Amniotic stem cell (primary cell): ENCODE data around the gene TMEM200A.

Source experiments
- DNase-seq: peaks from one replicate; lab custom pipeline; 2025; lab: John Stamatoyannopoulos, UW

TMEM200A gene

DNA sequence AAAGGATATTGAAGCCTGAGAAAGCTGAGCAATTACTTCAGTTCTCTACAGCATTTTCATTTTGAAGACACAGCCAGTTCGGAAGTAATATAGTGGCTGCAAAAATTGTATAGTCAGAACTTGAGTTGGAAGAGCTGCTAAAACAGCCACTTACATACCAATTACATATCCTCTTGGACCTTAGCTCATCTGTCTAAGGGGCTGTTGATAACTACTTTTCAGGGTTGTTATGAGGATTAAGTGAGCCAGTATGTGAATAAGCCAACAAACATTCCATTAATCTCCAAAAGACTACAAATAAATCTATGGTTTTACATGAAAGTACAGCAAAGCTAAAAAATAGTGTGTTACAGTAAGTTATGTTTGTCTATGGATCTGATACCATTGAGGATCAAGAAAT, 59.7 kb downstream of the TMEM200A start:
- no peak for DNase-seq

- DNase-seq = no peak
Measured at GRCh38 chr6:130426066-130426721, 60.4 kb downstream of the TMEM200A start.

DNA sequence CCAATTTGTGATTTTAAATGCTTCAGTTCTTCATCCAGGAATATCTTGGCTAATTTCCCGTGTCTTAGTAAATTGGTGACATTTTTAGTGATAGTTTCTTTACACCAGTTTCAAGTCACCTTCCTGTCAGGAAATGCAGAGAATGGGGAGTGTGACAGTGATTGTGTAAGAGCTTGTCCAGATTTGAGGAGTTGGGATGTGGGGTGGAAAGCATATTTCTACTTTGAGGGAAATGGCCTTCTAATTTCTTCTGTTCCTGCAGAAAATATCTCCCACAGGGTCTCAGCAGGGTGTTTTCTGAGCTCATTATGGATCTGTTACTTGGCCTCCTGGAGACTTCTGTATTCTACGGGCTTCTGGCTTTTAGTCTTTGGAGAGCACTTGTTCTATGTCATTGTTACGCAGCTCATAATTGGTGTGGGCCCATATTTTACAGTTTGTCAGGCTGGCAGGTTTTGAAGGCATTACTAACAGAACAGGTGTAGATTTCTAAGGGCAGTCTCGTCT, 65.6 kb downstream of the TMEM200A start:
- DNase-seq = no peak

GRCh38 chr6:130432838-130433237, 67.0 kb downstream of the TMEM200A start:
- no peak for DNase-seq

DNA sequence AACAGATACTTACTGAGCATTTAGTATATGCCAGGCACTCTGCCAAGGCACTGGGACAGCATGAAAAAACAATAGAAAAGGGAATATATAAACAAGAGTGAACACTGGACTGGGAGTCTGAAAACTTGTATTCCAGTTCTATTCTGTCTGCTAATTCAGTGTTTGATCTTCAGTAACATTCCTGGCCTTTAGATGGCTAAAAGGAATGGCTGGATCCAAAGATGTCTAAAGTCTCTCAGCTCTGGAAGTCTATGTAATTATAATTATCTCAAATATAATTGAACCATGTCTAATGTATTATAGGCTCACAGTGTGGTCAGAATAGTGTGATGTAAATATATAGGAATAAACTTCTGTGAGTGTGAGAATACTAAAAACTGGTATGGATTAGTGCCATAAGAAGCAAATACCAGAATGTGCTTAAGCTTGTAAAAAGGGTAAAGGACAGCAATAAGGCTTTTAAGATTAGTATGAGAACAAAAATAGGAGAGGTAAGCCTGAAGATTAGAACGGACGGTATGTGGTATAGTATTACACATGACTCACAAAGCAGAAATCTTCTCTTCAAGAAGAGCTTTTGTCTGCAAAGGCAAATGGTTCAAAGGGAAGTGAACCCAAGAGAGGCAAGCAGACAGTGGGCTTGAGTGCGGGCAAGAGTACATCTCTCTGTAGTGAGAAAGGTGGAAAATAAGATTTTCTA, 68.5 kb downstream of the TMEM200A start:
- DNase-seq = no peak

DNA sequence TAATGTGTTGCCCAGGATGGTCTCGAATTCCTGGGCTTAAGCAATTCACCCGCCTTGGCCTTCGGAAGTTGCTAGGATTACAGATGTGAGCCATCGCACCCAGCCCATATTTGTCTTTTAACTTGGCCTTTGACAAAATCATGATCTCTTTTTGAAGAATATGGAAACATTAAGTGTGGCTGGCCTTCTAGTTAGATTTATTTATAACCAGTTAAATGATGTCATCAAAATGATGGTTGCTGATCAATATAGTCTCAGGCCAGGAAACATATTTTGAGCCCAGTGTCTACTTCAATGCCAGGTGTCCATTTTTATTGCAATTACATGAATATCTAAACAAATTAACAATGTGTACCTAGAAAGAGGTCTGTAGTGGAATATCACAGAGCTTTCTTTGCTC, 69.4 kb downstream of the TMEM200A start:
- DNase-seq = no peak

GRCh38 chr6:130437961-130438360, 72.1 kb downstream of the TMEM200A start:
- no peak for DNase-seq

DNA sequence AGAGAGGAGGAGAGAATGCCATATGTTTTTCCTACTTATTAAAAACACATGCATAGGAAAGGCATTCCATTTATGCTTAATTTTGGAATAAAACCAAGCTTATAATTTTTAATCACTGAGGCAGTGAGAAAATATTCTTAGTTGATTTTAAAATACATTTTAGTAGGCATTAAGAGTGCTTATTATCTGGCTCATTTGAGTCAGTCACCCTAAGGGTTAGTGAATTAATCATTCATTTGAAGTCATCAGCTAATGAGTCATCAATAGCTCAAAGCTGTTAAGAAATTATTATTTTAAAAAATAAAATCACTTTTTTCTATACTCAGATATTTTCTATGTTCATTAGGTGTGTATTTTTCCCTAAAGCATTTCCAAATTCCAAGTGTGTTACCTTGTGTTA, 81.6 kb downstream of the TMEM200A start:
- DNase-seq = no peak

- no peak for DNase-seq
Measured at GRCh38 chr6:130452336-130452735, 86.5 kb downstream of the TMEM200A start.

DNA sequence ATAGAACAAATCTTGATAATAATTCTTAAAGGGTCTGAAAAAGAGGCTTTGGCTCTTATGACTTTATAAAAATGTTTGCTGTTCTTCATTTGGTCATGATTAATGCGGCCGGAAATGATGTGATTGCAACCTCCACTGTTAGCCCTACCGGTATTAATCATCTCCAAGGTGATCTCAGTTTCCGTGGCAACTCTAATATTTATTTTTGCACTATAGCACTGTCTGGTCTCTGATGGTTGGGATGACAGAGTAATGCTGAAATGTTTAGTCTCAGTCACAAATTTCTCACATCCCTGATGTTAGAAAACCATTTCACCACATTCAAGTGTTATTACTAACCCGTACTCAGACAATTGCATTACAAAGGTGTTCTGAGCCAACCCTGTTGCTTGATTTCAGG, 87.4 kb downstream of the TMEM200A start:
- no peak for DNase-seq

DNA sequence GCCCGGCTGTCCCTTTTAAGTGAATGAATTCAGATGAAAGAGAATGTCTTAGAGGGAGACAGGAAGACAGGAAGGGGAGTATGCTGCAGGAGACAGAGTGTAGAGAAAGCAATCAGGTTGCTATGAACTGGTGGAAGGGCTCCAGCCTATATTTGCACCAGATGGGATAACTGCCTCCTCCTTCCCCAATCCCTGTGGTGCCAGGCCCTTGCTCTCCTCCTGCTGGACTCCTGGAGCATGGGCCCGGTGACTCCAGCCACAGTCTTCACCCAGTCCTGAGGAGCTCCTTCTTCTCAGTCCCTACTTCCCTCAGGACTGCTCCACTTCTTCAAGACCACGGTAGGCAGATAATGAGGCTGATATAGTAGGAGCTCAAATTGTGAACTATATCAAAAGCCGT, 91.8 kb downstream of the TMEM200A start:
- DNase-seq = no peak

DNA sequence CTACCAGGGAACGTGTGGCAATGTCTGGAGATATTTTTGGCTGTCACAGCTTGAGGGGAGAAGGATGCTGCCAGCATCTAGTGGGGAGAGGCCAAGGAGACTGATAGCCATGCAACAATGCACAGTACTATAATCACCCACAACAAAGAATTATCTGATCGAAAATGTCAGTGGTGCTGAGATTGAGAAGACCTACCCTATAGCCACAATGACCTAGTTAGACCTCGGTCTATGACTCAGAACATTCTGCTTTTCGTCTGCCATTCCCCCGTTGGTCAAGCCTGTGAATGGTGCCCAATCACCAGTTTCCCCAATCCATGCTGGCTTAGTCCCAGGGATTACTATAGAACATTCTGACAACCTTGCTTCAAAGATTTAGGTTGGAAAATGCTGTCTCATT, 93.5 kb downstream of the TMEM200A start:
- DNase-seq = no peak

DNA sequence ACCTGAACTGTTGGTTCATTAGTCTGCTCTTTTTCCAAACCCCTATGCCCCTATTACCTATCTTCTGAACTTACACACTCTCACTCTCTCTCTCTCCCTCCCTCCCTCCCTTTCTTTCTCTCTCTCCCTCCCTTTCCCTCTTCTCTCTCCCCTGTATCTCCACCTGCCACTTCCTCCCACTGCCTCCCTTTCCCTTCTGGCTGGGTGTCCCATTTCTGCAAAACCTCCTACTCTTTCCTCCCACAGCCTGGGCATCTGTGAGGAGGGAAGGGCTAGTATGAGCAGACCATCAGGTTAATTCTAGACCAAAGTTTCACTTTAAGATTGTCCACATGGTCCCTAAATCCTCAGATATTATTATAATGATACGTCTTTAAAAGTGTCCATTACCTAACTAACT, 95.1 kb downstream of the TMEM200A start:
- DNase-seq = no peak

GRCh38 chr6:130466052-130466747, 100.4 kb downstream of the TMEM200A start:
- DNase-seq = no peak

- DNase-seq = no peak
Measured at GRCh38 chr6:130466748-130467061, 100.9 kb downstream of the TMEM200A start.

GRCh38 chr6:130467146-130468050, 101.6 kb downstream of the TMEM200A start:
- DNase-seq = no peak

- no peak for DNase-seq
Measured at GRCh38 chr6:130470766-130471165, 104.9 kb downstream of the TMEM200A start.

DNA sequence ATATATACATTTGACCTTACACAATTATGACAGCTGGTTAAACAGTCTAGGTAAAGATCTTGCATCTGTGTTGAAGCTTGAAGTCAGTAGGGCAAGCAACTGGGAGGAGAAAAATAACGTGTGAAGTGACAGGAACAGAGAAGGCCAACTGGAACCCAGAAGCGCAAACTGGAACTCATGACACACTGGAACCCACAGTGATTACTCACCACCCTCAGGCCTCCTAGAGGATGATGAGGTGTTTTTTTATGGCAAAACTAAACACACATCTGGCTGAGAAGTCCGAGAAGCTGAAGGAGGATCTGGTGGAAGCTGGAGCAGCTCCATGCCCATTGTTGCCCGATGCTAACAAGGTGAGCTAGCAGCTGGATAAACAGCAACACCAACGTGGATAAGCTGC, 108.1 kb downstream of the TMEM200A start:
- DNase-seq = peak; percentile 13

- DNase-seq = peak; percentile 7
Measured at GRCh38 chr6:130482645-130483390, 117.0 kb downstream of the TMEM200A start.

DNA sequence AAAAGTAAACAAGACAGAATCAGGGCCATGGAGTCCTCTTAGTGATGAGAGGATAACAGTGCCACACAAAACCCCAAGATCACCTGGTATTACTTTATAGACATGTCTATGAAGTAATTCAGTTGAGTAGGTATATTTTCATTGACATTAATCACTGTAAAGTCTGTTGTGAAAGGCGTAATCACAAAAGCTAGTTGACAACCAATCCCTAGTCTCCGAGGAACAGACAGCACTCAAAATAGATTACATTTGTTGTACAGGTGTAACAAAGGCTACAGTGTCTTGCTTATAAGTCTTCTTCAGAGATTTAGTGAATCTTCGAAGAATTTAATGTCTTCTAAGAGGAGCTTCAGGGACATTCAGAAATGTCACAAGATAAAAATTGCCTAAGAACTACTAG, 120.1 kb downstream of the TMEM200A start:
- no peak for DNase-seq

GRCh38 chr6:130486417-130486816, 120.6 kb downstream of the TMEM200A start:
- no peak for DNase-seq
